ENCODE measurements around the gene GGT1. TPM values are rescaled to one million over a fixed set of nuclear protein-coding genes. Genes with fewer than 3 reads are reported as not detected.

GGT1 gene
- total and polyA plus RNA-seq, 2 of the 8 experiments (the other 6 are each of a cell fraction or from before 2014, with no cell fraction given) = 14.4 to 29.2 TPM

GRCh38 chr22:24580276-24580675 is 22.7 kb upstream of the GGT1 start:
- Histone ChIP-seq H2BK20ac (ENCODE audit: low read length) (no peak overlapping the region), H3K18ac (ENCODE audit: extremely low read depth, low read length) (no peak overlapping the region), H3K27me3 (replicated peaks in 1 of 4; ENCODE audit: control insufficient read depth in 3 of 4, extremely low read depth in 1 of 4, insufficient read depth in 3 of 4, low read length in 3 of 4) (no peaks in the 10 kb centered on the region), H3K4ac (replicated peaks; ENCODE audit: insufficient read length, low read depth, low read length) (no peak overlapping the region), H3K36me3 (ENCODE audit: control insufficient read depth in 2 of 4, insufficient read depth in 4 of 4, low read length in 3 of 4) (peaks cover 0 to 3% (median 0%) of the 10 kb centered on the region in 4 experiments; a peak in 1 of 8 replicates), H3K79me1 (ENCODE audit: low read depth, low read length) (no peaks in the 10 kb centered on the region), H2BK15ac (ENCODE audit: low read length) (no peak overlapping the region), H3K23me2 (ENCODE audit: low read depth, low read length) (no peaks in the 10 kb centered on the region), H4K5ac (ENCODE audit: insufficient read length, low read depth, low read length) (no peak overlapping the region), H3K9ac (replicated peaks in 1 of 4; ENCODE audit: extremely low read depth in 1 of 4, low read depth in 3 of 4, low read length in 3 of 4) (no peak overlapping the region), H3K14ac (ENCODE audit: insufficient read length) (no peak overlapping the region), H3K4me3 (ENCODE audit: extremely low read depth in 1 of 4, insufficient read depth in 2 of 4, low read depth in 3 of 4, low read length in 4 of 4) (no peak overlapping the region), H4K8ac (ENCODE audit: extremely low read depth, insufficient read depth, low read length) (no peak overlapping the region), H3K27ac (ENCODE audit: low read depth, low read length) (no peak overlapping the region), H3K4me1 (replicated peaks in 1 of 4; ENCODE audit: control insufficient read depth in 3 of 4, insufficient read depth in 4 of 4, low read length in 3 of 4) (no peaks in the 10 kb centered on the region; a peak in 1 of 7 replicates), H2BK120ac (replicated peaks; ENCODE audit: low read depth, low read length) (no peak overlapping the region), H3K79me2 (ENCODE audit: control insufficient read depth in 1 of 2, insufficient read depth in 2 of 2, low read length in 2 of 2) (no peaks in the 10 kb centered on the region), H3K56ac (replicated peaks; ENCODE audit: insufficient read length, low read depth, low read length) (no peak overlapping the region), H3K4me2 (ENCODE audit: insufficient read depth in 1 of 2, low read depth in 2 of 2, low read length in 2 of 2) (no peak overlapping the region), H4K91ac (replicated peaks; ENCODE audit: insufficient read length, low read length) (no peak overlapping the region), H2AFZ (ENCODE audit: low read length) (no peak overlapping the region), H2BK12ac (ENCODE audit: low read depth, low read length) (no peak overlapping the region), H3K23ac (ENCODE audit: insufficient read length) (no peak overlapping the region), H2BK5ac (ENCODE audit: low read depth, low read length) (no peak overlapping the region), H2AK5ac (ENCODE audit: low read depth, low read length) (no peak overlapping the region), H4K20me1 (replicated peaks in 1 of 2; ENCODE audit: control insufficient read depth in 1 of 2, insufficient read depth in 2 of 2, low read length in 2 of 2) (peaks cover 1 to 2% of the 10 kb centered on the region in 2 experiments), H3K9me3 (ENCODE audit: insufficient read depth in 2 of 2, low read depth in 1 of 2, low read length in 1 of 2) (no peaks in the 10 kb centered on the region)
- TF ChIP-seq E2F6 (IDR thresholded peaks at IDR 0.05) (no peak), RFX5 (IDR thresholded peaks at IDR 0.05; ENCODE audit: borderline replicate concordance, low read depth, low read length) (no peak), EP300 (IDR thresholded peaks at IDR 0.05; ENCODE audit: borderline replicate concordance in 1 of 2, low read depth in 2 of 2, low read length in 2 of 2) (no peak), SIRT6 (IDR thresholded peaks at IDR 0.05; ENCODE audit: low read length) (no peak), NANOG (IDR thresholded peaks at IDR 0.05; ENCODE audit: insufficient read depth, low read depth, low read length, poor library complexity, severe bottlenecking) (no peak), TAF1 (IDR thresholded peaks at IDR 0.05; ENCODE audit: low read depth, low read length) (no peak), MAFK (IDR thresholded peaks at IDR 0.05; ENCODE audit: low read depth, low read length) (no peak)
- WGBS, 2 experiments (ENCODE audit: extremely low coverage in 1 of 2, insufficient coverage in 1 of 2, insufficient read length in 1 of 2, insufficient replicate concordance in 2 of 2, low coverage in 1 of 2, low lambda C conversion rate in 2 of 2, missing lambda C conversion rate in 1 of 2) = 100% methylated on average over 2 of the region's 2 CpGs; no CpG with 5 or more reads in 1 of the 2 experiments
- ChIA-PET POLR2A (ENCODE audit: partially characterized antibody) (interaction anchor here (0.8 to 4.4 kb wide), 7 partner anchors 12 to 25 kb away, joined by 3 to 26 read pairs (median 5); partner anchors contain the start of genes GUCD1, LRRC75B and SNRPD3), CTCF (ENCODE audit: partially characterized antibody) (interaction anchor here (0.8 kb wide), 1 partner anchor 21 kb away, joined by 3 read pairs; no protein-coding TSS in a partner anchor)
- DNase-seq (ENCODE audit: low read depth in 1 of 2, low spot score in 2 of 2) (no peak), FAIRE-seq (no peak)

Measured in H1 (cell line).